CMK (cell line): Measurements from ENCODE around the gene ELK4.

Experiments
- DNase-seq: peaks from one replicate; pipeline ENCODE4 v3.0.0-alpha.2; 2010; ENCODE audit warnings: low read depth

ELK4 gene

DNA sequence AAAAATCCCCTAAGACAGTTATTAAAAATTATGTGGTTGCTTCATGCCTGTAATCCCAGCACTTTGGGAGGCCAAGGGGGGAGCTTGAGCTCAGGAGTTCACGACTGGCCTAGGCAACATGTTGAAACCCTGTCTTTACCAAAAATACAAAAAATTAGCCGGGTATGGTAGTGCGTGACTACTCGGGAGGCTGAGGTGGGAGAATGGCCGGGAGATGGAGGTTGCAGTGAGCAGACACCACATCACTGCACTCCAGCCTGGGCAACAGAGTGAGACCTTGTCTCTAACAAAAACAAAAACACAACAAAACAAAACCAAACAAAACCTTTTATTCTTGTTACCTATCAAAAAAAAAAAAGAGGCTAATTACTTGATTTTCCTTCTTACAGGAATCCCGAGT lies 2.1 kb downstream of the ELK4 start:
- DNase-seq, result no peak

DNA sequence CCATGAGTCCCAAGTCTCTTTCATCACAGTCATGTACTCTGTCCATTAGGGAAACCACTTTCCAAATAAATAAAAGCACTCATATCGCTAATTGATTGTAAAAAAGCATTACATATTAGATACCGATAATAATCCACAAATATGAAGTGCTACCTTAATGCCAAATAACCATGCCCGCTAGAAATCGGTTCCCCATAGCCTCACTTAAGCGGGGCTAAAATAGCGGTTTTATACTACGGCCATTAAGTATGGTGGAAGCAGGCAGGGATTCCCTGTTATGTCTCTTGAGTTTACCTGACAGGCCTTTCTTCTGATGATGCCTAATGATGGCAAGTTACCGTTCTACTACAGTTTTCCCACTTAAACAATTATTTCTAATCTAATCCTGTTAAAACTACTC lies 3.9 kb downstream of the ELK4 start:
- DNase-seq, result no peak

DNA sequence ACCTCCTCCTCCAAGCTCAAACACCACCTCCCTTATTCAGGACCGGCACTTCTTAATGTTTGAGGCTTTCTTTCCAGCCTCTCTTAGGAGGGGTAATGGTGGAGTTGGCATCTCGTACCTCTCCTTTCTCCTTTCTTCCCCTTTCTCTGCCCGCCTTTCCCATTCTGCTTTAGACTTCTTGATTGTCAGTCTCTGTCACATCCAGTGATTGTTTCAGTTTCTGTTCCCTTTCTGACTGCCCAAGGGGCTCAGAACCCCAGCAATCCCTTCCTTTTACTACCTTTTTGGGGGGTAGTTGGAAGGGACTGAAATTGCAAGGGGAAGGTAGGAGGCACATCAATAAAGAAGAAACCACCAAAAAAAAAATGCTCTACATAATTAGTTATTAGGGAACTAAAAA lies 5.6 kb downstream of the ELK4 start:
- no peak for DNase-seq

DNA sequence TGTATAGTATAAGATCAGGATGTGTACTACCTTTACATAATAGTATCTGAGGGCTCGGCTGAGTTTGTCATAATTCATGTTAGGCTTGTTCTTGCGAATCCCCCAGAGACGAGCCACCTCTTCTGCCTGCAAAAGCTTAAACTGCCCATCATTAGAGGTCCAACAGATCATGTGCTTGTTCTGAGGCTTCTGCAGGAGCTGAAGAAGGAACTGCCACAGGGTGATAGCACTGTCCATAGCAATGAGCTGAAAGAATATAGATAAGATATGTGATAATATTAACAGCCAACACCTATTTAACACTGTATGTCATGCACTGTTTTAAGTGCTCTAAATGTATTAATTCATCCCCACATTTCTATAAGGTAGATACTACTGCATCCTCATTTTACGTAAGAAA lies 8.2 kb downstream of the ELK4 start:
- DNase-seq, result no peak

DNA sequence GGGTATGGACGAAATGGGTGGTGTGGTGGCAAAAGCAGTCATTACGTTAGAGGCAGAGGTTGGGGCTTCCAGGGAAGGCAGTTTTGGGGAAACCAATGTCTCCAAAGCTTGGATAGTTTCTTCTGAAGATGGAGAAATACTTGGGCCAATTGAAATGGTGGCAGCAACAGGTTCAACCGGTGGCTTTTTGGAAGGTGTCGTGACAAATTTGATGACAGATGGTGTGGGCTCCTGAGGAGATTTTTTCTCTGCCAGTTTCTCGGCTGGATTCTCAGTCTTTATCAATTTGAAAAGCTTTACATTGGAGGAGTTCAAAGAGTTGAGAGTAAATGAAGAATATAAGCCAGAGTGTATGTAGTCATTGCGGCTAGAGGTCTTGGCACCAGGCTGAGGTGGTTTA lies 11.5 kb downstream of the ELK4 start:
- no peak for DNase-seq

DNA sequence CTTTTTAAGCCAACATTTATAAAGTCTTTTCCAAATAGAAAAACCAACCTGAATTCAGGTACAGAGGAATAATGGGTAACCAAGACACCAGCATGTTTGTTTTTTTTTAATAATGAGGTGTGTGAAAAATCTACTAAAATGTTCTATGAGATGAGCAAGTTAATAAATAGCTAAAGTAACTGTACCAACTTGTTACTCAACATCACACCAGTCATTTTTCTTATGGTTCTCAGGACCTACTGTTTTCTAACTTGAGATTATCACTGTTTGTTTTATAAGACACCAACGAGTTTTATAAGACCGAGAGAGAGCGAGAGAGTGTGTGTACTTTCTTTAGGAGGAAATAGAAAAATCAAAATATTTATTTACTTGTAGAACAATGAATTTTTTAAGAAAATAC lies 12.4 kb downstream of the ELK4 start:
- no peak for DNase-seq

DNA sequence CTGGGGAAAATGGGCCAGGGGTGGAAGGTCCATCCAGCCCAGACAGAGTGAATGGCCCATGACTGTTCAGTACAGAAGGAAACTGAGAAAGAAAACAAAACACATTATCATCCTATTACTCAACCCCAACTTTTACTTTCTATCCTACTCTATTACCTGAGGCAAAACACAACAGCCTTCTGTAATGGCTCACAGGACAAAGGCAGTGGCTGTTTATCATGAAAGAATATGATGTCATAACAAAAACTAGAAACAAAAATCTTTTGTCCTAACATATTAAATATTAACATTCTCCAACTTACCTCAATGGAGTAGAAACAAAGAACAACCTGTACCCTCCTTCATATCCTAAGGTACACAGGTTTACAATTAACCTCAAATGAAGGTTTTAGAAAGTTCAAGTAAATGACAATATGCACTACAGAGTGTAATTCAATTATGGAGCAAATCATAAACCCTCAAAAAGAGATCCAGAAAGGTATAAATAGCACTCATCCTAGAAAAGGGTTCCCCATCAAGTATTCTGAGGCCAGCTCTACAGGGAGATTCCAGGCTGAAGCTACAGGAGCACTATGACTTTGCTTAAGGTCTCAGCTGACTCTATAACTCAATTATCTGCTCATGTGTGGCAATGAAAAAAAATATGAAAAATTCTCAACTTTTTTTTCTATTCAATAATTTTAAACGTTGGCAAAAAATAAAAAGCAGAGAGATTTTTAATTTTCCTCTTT lies 15.1 kb downstream of the ELK4 start:
- DNase-seq, result no peak

DNA sequence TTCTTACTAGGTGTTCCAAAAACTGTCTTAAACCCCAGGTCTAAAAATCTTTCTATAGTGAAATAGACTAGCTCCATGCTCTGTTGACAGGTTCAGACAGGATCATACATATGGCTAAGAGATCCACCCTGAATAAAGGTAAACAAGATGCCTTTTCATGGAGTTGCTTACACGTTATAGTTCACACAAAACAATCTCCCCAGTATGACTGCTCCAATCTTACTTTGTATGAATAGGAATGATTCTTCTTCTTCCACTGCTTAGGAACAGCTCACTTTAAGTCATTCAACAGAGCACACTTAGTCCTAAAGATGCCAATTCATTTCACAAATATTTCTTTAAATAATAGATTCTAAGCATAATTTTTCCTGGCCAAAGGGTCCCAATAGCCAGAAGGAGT lies 16.0 kb downstream of the ELK4 start:
- DNase-seq, result no peak

DNA sequence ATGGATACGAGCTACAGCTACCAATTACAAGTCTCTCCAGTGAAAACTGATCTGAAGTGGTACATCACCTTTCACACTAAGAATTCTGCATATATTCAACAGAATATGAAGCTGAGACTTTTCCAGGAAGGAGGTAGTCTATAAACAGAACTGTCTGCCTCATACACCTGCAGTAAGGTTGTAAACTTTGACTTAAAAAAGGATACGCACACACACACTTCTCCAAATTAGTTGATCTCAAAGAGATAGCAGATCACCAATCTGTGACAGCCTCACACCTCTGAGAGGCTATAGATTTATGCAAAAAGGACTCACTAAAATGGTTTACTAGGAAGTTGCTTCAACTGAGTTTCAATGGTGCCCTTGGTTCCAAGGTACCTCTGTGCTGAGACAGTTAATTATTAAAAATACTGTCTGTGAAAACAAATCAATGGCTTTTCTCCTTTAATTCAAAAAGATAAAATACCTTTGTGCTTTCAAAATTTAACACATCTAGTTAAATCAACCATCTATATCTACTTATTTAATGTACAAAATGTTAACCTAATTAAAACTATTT lies 17.9 kb downstream of the ELK4 start:
- DNase-seq, result no peak

DNA sequence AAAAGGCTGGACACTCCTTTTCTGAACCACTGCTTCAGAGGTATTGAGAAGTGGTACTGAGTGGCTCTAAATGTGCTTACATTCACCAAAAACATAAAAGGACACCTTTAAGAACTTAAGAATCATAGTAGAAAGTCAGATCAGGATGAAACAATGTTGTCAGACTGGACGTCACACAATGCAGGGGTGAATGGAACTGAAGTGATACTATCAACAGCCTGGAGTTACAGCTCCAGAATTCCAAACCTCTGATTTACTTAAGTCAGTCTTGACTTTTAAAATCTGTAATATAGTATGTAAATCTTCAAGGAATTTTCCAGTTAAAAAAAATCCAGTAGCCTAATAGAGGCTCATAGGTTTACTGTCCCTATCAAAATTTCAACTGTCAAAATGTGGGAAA lies 19.3 kb downstream of the ELK4 start:
- DNase-seq, result no peak

DNA sequence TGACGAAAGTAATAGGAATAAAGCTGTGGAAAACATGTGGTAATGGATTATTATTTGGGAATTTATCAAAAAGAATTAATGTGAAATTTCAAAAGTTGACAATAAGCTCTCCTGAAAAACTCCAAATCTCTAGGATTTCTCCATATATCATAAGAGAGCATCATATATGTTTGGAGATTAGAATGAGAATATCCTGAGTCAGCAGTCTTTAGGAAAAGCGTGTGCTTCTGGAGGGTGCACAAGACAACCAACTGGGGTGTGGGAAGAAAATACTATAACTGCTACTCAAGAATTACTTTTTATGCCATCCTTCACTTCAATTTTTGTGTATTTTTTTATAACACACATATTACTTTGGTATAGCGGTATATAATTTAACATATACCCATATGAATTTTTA lies 19.7 kb downstream of the ELK4 start:
- DNase-seq, result no peak

DNA sequence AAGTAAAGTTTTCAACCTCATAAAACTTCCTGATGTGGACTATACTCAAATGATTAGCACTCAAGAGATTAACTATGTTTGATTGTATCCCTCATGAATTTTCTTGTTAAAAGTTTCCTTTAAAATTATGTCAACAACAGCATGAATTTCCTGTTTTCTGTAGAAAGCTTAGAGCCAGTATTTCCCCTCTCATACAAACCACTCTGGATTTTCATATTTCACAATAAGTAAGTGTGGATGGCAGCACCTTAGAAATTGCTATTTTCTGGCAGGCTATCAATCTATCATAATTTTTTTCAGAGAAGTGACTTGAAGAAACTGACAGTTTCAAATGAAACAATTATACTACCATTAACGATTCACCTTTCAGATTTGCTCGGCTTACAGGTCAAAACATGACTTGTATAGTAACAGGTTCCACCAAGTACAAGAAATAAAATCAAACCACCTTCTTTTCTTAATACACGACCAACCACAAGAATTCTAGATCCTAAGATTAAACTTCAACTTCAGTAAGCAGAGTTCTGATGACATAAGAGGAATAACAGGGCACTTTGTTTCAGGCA lies 20.8 kb downstream of the ELK4 start:
- no peak for DNase-seq

DNA sequence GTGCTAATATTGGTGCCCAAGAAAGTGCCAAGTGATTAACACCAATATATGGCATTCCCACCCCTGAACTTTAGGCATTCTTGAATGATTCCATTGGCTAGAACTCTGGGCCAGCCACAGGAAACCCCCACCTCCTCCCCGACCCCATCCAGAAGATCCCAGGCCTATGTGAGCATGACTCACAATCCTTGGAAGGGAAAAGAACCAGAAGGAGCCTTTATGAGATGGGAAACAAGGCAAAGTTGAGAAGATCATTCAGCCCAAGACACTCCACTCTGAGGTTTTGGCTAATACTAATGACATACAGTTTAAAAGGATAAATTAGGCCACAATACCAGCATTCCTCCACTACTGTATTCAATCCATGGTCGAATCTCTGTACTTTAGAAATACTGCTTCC lies 21.8 kb downstream of the ELK4 start:
- DNase-seq, result no peak

DNA sequence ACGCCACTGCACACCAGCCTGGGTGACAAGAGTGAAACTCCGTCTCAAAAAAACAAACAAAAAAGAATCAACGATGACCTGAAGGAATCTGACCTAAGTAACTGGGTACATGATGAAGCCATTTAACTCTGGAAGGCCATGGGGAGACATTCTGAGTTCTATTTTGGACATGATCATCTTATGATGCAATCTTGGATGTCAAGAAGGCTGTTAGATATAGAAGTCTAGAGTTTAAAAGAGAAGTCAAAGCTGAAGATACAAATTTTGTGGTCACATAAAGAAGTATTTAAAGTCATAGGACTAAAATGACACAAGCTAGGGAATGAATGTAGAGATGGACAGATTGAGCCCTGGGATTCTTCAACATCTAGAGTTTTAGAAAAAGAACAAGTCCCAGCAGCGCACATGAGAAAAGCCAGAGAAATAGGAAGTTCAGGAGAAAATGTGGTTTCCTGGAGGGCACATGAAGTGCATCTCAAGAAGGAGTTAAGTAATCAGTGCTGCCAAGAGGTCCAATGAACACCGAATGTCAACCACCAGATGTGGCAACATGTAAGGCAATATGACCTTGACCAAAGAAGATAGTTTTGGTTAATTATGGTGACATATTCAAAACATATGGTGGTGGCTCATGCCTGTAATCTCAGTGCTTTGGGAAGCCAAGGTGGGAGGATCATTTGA lies 26.8 kb downstream of the ELK4 start:
- DNase-seq, result no peak

DNA sequence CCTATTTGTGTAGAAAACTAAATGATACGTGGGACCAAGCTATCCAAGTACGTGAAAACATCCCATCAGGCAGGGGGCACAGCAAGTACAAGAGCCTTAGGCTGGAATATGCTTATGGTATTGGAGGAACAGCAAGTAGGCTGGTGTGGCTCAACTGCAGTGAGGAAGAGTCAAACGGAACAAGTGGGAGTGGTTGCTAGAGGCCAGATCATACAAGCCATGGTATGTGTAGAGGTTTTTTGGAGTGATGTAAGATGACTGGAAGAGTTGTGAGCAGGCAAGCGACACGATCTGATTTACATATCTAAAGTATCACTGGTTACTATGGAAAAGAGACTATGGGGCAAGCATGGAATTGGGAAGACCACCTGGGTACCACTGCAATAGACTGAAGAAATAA lies 27.8 kb downstream of the ELK4 start:
- DNase-seq, result no peak

DNA sequence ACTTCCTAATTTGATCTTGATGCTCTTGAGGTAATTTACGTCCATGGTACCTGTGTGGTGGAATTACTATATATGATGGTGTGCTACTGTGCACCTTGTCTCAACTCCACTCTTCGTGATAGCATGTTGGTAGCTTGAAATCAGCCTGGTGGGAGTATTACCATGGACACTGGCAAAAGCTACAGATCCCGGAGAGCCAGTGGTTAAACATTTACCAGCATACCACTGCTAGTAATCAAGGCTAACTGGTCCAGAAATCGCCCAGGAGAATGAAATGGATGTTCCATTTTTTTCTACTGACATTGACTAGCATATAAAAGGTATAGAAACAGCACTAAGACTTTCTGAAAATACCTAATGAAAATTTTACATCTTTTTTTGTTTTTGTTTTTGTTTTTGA lies 30.6 kb downstream of the ELK4 start:
- no peak for DNase-seq

DNA sequence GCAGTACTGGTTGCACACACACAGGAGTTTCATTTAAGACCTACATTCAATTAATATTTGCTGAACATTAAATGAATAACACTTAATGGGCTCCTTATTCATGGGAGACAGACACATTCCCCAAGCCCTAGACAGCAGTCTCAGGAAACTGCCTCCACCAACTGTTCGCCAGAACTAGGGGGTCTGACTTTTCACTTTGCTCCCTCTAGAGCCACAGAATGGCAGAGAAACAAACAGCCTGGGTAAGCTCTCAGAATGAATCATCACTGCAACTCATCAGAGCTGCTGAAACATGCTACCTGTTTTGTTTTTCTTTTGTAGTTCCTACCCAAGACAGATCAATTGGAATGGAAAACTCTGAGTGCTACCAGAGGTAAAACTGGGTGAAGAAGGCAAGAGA lies 31.7 kb downstream of the ELK4 start:
- DNase-seq, result no peak

DNA sequence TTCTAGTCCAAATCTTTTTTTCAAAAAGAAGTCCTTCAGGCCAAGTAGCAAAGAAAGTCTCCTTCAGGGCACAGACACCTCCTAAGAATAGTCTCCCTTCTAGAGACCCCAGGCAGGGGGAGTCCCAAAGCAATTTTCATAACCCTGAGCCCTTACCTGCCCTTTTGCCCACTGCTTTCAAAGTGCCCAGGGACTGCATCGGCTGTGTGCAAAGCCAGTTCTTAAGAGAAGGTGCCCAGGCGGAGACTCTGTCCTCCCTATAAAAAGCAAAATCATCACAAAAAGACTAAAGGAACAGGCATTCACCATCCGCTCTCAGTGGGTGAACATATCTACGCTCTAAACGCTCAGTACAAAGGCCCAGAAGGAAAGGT lies 32.2 kb downstream of the ELK4 start:
- DNase-seq, result no peak

DNA sequence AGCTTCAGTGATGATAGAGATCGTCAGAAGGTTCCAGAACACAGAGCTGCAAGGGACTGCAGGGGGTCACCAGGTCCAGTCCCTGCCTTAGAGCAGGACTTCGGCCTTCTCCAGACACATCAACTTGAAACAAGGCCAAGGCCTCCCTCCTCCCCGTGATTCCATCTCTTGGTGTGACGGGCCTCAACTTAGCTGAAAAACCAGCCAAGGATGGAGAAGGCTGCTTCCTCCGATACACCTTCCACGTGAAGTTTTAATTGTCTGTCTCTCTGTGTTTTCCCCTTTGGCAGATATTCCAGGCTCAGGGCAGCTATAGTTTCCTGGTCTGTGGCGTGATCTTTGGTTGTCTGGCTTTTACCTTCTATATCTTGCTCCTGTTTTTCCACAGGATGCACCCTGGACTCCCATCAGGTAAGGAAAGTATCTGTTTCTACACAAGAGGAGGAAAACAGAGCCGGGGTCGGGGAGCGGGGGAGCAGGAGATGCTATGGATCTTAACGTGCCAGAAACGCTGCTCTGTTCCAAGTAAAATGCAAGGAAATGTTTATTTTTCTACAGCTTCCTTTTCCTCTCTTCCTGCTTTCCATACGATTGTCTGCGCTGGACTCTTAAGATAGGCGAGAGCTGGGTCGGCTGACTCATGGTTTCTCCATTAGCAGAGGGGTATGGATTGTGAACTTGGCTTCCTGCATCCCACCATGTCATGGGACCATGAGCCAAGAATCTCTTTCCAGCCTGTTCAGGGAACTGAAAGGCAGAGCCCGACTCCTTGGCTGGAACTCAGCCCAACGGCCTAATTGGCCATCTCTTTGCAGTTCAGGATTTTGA lies 32.8 kb downstream of the ELK4 start:
- DNase-seq, result no peak

DNA sequence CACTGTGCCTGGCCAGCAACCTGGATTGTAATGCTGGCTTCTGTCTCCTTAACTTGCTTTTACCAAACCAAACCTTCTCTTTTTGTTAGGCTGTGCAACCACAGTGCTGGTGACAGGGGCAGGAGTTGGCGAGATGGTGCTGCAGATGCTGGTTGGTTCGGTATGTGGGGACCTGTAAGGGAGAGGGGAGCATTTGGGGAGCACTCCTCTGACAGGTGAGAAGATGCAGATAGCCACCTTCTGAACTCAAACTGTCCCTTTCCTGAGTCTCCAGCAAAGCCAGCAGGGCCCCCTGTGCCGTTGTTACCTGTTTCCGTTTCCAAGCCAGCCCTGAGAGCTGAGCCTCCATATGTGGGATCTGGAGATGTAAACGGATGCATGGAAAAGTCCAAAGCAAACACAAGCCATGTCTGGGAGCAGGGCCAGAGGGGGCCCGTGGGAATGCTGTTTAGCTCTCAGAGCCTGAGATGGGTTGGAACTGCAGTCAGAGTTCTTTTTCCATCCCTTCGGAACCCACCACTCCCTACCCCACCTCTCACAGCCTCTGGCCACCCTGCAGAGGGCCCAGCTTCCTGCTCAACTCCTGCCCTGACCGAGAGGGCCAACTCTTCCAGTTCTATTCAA lies 34.0 kb downstream of the ELK4 start:
- DNase-seq, result no peak

DNA sequence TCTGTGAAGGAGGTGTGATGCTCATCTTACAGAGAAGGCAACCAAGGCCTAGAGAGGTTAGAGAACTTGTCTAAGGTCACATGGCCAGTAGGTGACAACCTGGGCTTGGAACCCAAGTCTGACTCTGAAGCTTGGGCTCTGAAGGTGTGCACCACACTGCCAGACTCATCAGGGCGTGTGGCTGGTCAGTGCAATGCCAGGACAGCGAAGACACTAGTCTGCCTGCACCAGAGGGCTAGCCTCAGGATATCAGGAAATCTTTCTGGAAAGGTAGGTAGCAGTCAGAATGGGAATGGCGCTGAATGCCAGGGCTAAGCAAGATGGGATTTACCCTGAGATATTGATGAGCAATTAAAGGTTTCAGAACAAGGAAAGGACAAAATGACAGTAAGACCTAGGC lies 34.9 kb downstream of the ELK4 start:
- no peak for DNase-seq

DNA sequence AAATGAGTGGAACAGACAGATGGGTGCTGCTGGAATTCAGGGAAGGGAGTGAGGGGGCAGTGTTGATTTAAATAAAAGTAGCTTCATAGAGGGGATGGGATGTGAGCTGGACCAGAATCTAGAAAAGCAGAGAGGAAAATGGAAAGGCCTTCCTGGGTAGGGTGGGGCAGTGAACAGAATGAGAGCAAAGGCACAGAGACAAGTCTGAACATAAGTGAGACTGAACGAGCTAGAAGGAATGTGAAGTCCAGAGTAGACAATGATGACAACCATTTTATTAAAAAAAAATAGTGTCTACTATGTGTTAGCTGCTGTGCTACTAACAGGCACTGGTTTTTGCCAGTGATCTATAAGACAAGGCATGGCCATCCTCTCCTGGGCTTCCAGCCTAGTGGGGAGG lies 36.0 kb downstream of the ELK4 start:
- no peak for DNase-seq
